Central memory CD8-positive, alpha-beta T cell (primary cell): Measurements from ENCODE around the gene ANO2.

Experiments used
- ATAC-seq: fragments of 150-1000 bp; cut with Tn5 transposase; replicated peaks from 2 replicates; pipeline ENCODE4 v1.10.0; 2022; ENCODE audit warnings: mild to moderate bottlenecking, moderate FRiP score, moderate number of reproducible peaks; ENCODE audit not compliant: poor library complexity, severe bottlenecking; ENCODE audit errors: extremely low read depth
- DNase-seq, 2 donors: peaks; one replicate each; pipeline ENCODE4 v3.0.0; 2021; ENCODE audit warnings: low spot score in 2 of 2
- H3K27ac Mint-ChIP-seq: one replicate; pipeline ENCODE4 v1.8.0; 2022; ENCODE audit warnings: low read depth, mild to moderate bottlenecking, moderate library complexity, mixed read lengths
- H3K27me3 Mint-ChIP-seq: one replicate; pipeline ENCODE4 v1.8.0; 2022; ENCODE audit warnings: mixed read lengths
- H3K36me3 Mint-ChIP-seq: one replicate; pipeline ENCODE4 v1.8.0; 2022; ENCODE audit warnings: mild to moderate bottlenecking, moderate library complexity, mixed read lengths; ENCODE audit not compliant: insufficient read depth
- H3K4me1 Mint-ChIP-seq: one replicate; pipeline ENCODE4 v1.8.0; 2022; ENCODE audit warnings: mixed read lengths
- H3K4me3 Mint-ChIP-seq: one replicate; pipeline ENCODE4 v1.8.0; 2022; ENCODE audit warnings: mild to moderate bottlenecking, moderate library complexity, mixed read lengths
- H3K9me3 Mint-ChIP-seq: one replicate; pipeline ENCODE4 v1.8.0; 2022; ENCODE audit warnings: mixed read lengths

ANO2 gene

GRCh38 chr12:5614256-5614655, 330.8 kb downstream of the ANO2 start:
- H3K4me1 Mint-ChIP-seq = no peaks in the 10 kb centered on the region
- H3K36me3 Mint-ChIP-seq = no peaks in the 10 kb centered on the region
- no peak overlapping the region for H3K4me3 Mint-ChIP-seq
- H3K27me3 Mint-ChIP-seq = peaks cover 14% of the 10 kb centered on the region
- H3K9me3 Mint-ChIP-seq = no peaks in the 10 kb centered on the region
- no peak for DNase-seq
- no peak for ATAC-seq
- H3K27ac Mint-ChIP-seq = no peak overlapping the region

- Mint-ChIP-seq H3K4me1 (no peaks in the 10 kb centered on the region), H3K4me3 (no peak overlapping the region), H3K36me3 (no peaks in the 10 kb centered on the region), H3K27ac (no peak overlapping the region), H3K27me3 (peaks cover 14% of the 10 kb centered on the region), H3K9me3 (no peaks in the 10 kb centered on the region)
- ATAC-seq (no peak), DNase-seq (no peak)
These were observed 332.3 kb downstream of the ANO2 start for GRCh38 chr12:5612556-5613410.

GRCh38 chr12:5611162-5611561, 333.9 kb downstream of the ANO2 start:
- peaks cover 14% of the 10 kb centered on the region for H3K27me3 Mint-ChIP-seq
- DNase-seq (no peak), ATAC-seq (no peak)
- H3K4me1 Mint-ChIP-seq = no peaks in the 10 kb centered on the region
- no peak overlapping the region for H3K4me3 Mint-ChIP-seq
- H3K27ac Mint-ChIP-seq = no peak overlapping the region
- no peaks in the 10 kb centered on the region for H3K9me3 Mint-ChIP-seq
- no peaks in the 10 kb centered on the region for H3K36me3 Mint-ChIP-seq

- H3K4me3 Mint-ChIP-seq = no peak overlapping the region
- H3K36me3 Mint-ChIP-seq = no peaks in the 10 kb centered on the region
- no peak overlapping the region for H3K27ac Mint-ChIP-seq
- DNase-seq (no peak), ATAC-seq (no peak)
- H3K9me3 Mint-ChIP-seq = peaks cover 9% of the 10 kb centered on the region
- H3K27me3 Mint-ChIP-seq = peaks cover 14% of the 10 kb centered on the region
- H3K4me1 Mint-ChIP-seq = no peaks in the 10 kb centered on the region
These were observed 345.7 kb downstream of the ANO2 start for GRCh38 chr12:5599378-5599777.

- H3K4me3 Mint-ChIP-seq = no peak overlapping the region
- DNase-seq (no peak), ATAC-seq (no peak)
- H3K27me3 Mint-ChIP-seq = peaks cover 20% of the 10 kb centered on the region
- H3K36me3 Mint-ChIP-seq = no peaks in the 10 kb centered on the region
- H3K9me3 Mint-ChIP-seq = peaks cover 9% of the 10 kb centered on the region
- no peaks in the 10 kb centered on the region for H3K4me1 Mint-ChIP-seq
- H3K27ac Mint-ChIP-seq = no peak overlapping the region
These were observed 351.1 kb downstream of the ANO2 start for GRCh38 chr12:5593998-5594397.

GRCh38 chr12:5593086-5593485, 352.0 kb downstream of the ANO2 start:
- H3K4me1 Mint-ChIP-seq = no peaks in the 10 kb centered on the region
- H3K36me3 Mint-ChIP-seq = no peaks in the 10 kb centered on the region
- no peak overlapping the region for H3K4me3 Mint-ChIP-seq

GRCh38 chr12:5592310-5592709, 352.7 kb downstream of the ANO2 start:
- H3K27me3 Mint-ChIP-seq = peaks cover 29% of the 10 kb centered on the region
- ATAC-seq (no peak), DNase-seq (no peak)
- H3K4me1 Mint-ChIP-seq = no peaks in the 10 kb centered on the region
- no peaks in the 10 kb centered on the region for H3K36me3 Mint-ChIP-seq
- H3K4me3 Mint-ChIP-seq = no peak overlapping the region
- H3K27ac Mint-ChIP-seq = no peak overlapping the region
- peaks cover 4% of the 10 kb centered on the region for H3K9me3 Mint-ChIP-seq

More at GRCh38 chr12:5593086-5593485, 352.0 kb downstream of the ANO2 start:
- no peak for ATAC-seq
- no peak for DNase-seq
- Mint-ChIP-seq H3K27ac (no peak overlapping the region), H3K27me3 (peaks cover 29% of the 10 kb centered on the region), H3K9me3 (peaks cover 5% of the 10 kb centered on the region)

- H3K4me1 Mint-ChIP-seq = no peaks in the 10 kb centered on the region
- no peak overlapping the region for H3K27ac Mint-ChIP-seq
- no peak overlapping the region for H3K4me3 Mint-ChIP-seq
- no peak for ATAC-seq
- H3K9me3 Mint-ChIP-seq = no peaks in the 10 kb centered on the region
- no peaks in the 10 kb centered on the region for H3K36me3 Mint-ChIP-seq
- DNase-seq = no peak
- H3K27me3 Mint-ChIP-seq = peaks cover 19% of the 10 kb centered on the region
These were observed 354.7 kb downstream of the ANO2 start for GRCh38 chr12:5590316-5590715.

- H3K36me3 Mint-ChIP-seq = no peaks in the 10 kb centered on the region
- no peak for DNase-seq
- H3K4me1 Mint-ChIP-seq = no peaks in the 10 kb centered on the region
- peaks cover 19% of the 10 kb centered on the region for H3K27me3 Mint-ChIP-seq
- H3K27ac Mint-ChIP-seq = no peak overlapping the region
- H3K9me3 Mint-ChIP-seq = no peaks in the 10 kb centered on the region
- ATAC-seq = no peak
- no peak overlapping the region for H3K4me3 Mint-ChIP-seq
These were observed 356.0 kb downstream of the ANO2 start for GRCh38 chr12:5589054-5589453.

GRCh38 chr12:5588591-5588990, 356.5 kb downstream of the ANO2 start:
- no peak for ATAC-seq
- H3K27me3 Mint-ChIP-seq = peaks cover 19% of the 10 kb centered on the region
- no peaks in the 10 kb centered on the region for H3K9me3 Mint-ChIP-seq
- no peaks in the 10 kb centered on the region for H3K36me3 Mint-ChIP-seq
- no peak overlapping the region for H3K4me3 Mint-ChIP-seq
- DNase-seq = no peak
- H3K27ac Mint-ChIP-seq = no peak overlapping the region
- no peaks in the 10 kb centered on the region for H3K4me1 Mint-ChIP-seq

GRCh38 chr12:5588176-5588575, 356.9 kb downstream of the ANO2 start:
- Mint-ChIP-seq H3K27me3 (peaks cover 19% of the 10 kb centered on the region), H3K36me3 (no peaks in the 10 kb centered on the region), H3K4me3 (no peak overlapping the region), H3K9me3 (no peaks in the 10 kb centered on the region), H3K27ac (no peak overlapping the region), H3K4me1 (no peaks in the 10 kb centered on the region)
- DNase-seq (no peak), ATAC-seq (no peak)

GRCh38 chr12:5587711-5588121, 357.3 kb downstream of the ANO2 start:
- Mint-ChIP-seq H3K4me1 (no peaks in the 10 kb centered on the region), H3K4me3 (no peak overlapping the region), H3K27me3 (peaks cover 19% of the 10 kb centered on the region), H3K27ac (no peak overlapping the region), H3K9me3 (no peaks in the 10 kb centered on the region), H3K36me3 (no peaks in the 10 kb centered on the region)
- no peak for DNase-seq
- no peak for ATAC-seq

- no peaks in the 10 kb centered on the region for H3K9me3 Mint-ChIP-seq
- peaks cover 27% of the 10 kb centered on the region for H3K27me3 Mint-ChIP-seq
- no peak overlapping the region for H3K4me3 Mint-ChIP-seq
- no peak overlapping the region for H3K27ac Mint-ChIP-seq
- no peak for ATAC-seq
- no peaks in the 10 kb centered on the region for H3K36me3 Mint-ChIP-seq
- no peak for DNase-seq
- H3K4me1 Mint-ChIP-seq = no peaks in the 10 kb centered on the region
These were observed 358.9 kb downstream of the ANO2 start for GRCh38 chr12:5586201-5586600.
